ENCODE results near the gene ANKRD27.
"Not testable (repeated sequence)": the region's sequence is repeated elsewhere in the genome, so short reads cannot be mapped to it uniquely, and the experiment has no call there.

Gene ANKRD27

GRCh38 chr19:32598022-32598421, 77.0 kb downstream of the ANKRD27 start:
- DNase-seq: no peak

GRCh38 chr19:32595491-32595890, 79.5 kb downstream of the ANKRD27 start:
- no peak for DNase-seq

DNA sequence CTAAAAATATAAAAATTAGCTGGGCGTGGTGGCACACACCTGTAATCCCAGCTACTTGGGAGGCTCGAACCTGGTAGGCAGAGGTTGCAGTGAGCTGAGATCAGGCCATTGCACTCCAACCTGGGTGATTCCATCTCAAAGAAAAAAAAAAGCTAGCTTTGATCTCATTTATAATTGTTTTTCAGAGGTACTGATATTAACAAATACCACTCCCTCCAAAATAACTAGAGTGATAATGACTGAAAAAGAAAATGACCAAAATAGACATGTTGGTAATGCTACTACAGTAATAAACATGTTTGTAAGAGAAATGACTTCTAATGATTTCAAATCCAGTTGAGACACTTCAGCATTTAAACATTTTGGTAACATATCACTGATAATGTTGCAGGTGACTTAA, 81.0 kb downstream of the ANKRD27 start:
- no peak for DNase-seq

DNA sequence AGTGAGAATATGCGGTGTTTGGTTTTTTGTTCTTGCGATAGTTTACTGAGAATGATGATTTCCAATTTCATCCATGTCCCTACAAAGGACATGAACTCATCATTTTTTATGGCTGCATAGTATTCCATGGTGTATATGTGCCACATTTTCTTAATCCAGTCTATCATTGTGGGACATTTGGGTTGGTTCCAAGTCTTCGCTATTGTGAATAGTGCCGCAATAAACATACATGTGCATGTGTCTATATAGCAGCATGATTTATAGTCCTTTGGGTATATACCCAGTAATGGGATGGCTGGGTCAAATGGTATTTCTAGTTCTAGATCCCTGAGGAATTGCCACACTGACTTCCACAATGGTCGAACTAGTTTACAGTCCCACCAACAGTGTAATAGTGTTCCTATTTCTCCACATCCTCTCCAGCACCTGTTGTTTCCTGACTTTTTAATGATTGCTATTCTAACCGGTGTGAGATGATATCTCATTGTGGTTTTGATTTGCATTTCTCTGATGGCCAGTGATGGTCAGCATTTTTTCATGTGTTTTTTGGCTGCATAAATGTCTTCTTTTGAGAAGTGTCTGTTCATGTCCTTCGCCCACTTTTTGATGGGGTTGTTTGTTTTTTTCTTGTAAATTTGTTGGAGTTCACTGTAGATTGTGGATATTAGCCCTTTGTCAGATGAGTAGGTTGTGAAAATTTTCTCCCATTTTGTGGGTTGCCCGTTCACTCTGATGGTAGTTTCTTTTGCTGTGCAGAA, 87.1 kb downstream of the ANKRD27 start:
- DNase-seq: not testable (repeated sequence)

GRCh38 chr19:32581705-32582179, 93.2 kb downstream of the ANKRD27 start:
- no peak for DNase-seq

GRCh38 chr19:32580901-32581704, 93.9 kb downstream of the ANKRD27 start, which contains the start of gene PDCD5:
PDCD5 (plus strand) TSS chr19:32581190; CDS start chr19:32581262, 72 bp downstream.
- DNase-seq: peak; percentile 81

DNA sequence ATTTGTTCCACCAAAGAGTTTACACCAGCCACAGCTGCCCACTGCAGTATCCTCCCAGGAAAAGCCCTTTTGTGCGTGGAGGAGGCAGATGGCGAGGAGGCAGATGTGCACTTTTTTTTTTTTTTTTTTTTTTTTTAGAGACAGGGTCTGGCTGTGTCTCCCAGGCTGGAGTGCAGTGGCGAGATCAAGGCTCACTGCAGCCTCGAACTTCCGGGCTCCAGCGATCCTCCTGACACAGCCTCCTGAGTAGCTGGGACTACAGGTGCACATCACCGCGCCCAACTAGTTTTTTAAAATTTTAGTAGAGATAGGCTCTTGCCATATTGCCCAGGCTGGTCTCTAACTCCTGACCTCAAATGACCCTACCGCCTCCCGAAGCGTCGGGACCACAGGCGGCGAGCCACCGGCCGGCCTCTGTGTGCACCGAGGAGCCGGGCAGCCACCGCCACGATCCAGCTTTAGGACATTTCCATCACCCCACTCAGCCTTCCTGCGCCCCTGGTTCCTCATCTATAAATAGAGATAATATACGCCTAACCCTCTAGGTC, 94.6 kb downstream of the ANKRD27 start:
- no peak for DNase-seq

GRCh38 chr19:32576790-32577189, 98.2 kb downstream of the ANKRD27 start:
- DNase-seq: no peak

DNA sequence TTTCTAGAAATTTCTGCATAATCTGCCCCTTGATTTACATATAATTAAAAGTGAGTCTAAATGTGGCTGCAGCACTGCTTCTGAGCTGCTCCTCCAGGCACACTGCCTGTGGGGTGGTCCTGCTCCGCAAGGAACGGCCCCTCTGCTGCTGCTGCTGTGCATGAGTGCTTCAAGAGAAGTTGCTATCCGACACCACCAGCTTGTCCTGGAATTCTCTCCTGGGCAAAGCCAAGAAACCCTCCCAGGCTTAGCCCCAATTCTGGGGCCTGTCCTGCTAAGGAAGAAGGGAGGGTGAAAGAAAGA, 101.5 kb downstream of the ANKRD27 start:
- no peak for DNase-seq

DNA sequence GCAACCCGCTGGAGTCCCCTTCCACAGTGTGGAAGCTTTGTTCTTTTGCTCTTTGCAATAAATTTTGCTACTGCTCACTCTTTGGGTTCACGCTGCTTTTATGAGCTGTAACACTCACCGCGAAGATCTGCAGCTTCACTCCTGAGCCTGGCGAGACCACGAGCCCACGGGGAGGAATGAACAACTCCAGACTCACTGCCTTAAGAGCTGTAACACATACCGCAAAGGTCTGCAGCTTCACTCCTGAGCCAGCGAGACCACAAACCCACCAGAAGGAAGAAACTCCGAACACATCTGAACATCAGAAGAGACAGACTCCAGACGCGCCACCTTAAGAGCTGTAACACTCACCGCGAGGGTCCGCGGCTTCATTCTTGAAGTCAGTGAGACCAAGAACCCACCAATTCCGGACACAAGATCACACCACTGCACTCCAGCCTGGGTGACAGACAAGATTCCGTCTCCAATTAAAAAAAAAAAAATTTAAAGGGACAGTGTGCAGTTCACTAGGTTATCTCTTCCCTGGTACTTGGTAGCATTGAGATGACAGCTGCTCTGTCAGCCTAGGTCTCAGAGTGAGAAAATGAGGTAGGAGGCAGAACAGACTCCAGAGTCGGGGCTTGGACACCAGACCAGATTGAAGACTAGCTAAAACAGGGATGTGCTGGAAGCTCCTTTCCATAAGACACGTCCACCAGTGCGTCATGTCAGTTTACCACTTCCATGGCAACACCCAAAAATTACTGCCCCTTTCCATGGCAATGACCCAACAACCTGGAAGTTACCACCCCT, 102.1 kb downstream of the ANKRD27 start:
- not testable (repeated sequence) for DNase-seq

DNA sequence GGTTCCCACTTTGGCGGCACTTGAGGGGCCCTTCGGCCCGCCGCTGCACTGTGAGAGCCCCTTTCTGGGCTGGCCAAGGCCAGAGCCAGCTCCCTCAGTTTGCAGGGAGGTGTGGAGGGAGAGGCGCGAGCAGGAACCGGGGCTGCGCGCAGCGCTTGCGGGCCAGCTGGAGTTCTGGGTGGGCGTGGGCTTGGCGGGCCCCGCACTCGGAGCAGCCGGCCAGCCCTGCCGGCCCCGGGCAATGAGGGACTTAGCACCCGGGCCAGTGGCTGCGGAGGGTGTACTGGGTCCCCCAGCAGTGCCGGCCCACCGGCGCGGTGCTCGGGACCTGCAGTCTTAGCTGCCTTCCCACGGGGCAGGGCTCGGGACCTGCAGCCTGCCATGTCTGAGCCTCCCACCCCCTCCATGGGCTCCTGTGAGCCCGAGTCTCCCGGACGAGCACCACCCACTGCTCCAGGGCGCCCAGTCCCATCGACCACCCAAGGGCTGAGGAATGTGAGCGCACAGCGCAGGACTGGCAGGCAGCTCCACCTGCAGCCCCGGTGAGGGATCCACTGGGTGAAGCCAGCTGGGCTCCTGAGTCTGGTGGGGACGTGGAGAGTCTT, 103.4 kb downstream of the ANKRD27 start:
- not testable (repeated sequence) for DNase-seq

- DNase-seq: peak; percentile 10
These were observed 104.7 kb downstream of the ANKRD27 start for GRCh38 chr19:32570081-32570785.

GRCh38 chr19:32567486-32567885, 107.5 kb downstream of the ANKRD27 start:
- no peak for DNase-seq

- DNase-seq: no peak
These were observed 108.6 kb downstream of the ANKRD27 start for GRCh38 chr19:32566246-32566830.

DNA sequence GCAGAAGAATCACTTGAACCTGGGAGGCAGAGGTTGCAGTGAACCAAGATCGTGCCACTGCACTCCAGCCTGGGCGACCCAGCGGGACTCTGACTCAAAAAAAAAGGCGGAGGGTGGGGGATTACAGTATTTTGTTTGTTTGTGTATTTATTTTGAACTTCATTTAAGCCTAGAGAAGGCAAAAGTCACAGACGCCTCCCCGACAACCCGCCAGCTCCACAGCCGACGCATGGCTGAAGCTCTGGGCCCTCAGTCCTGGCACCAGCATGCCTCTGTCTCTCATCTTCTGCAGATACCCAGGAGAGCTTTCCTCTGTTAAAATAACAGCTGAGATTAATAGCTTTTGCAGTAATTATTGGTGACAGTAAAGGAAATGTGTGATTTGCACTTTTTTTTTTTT, 111.2 kb downstream of the ANKRD27 start:
- DNase-seq: no peak

DNA sequence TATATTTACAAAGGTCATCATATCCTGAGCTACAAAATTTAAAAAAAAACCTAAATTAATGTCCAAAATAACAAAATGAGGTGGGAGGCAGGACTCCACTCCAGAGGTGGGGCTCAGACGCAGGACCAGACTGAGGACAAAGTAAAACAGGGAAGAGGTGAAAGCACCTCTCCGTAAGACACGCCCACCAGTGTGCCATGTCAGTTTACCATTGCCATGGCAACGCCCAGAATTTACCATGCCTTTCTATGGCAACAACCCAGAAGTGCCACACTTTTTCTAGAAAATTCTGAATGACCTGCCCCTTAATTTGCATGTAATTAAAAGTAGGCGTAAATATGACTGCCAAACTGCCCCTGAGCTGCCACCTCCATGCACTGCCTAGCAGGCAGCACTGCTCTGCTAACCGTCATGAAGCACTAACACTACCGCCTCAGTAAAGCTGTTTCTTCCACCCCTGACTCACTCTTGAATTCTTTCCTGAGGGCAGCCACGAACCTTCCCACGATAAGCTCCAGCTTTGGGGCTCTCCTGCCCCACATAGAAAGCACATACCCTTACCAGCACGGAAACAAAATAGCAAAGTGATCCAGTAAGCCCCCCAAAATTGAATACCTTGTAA, 116.3 kb downstream of the ANKRD27 start:
- no peak for DNase-seq

- DNase-seq: no peak
These were observed 119.2 kb downstream of the ANKRD27 start for GRCh38 chr19:32555786-32556185.

DNA sequence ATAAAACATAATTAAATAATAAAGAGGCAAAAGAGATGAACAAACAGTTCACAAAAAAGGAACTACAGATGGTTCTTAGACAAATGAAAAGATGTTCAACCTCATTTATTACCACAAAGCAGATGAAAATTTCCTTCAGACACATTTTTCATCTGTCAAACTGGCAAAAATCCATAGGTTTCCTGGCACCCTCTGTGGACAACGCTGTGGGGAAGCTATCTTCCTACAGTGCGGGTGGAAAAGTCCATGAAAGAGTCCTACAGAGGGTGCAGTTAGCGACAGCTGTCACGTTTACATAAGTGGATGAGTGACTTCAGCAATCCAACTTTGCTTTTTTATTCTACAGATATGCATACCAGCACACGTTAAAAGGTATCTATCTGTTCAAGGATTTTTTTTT, 124.3 kb downstream of the ANKRD27 start:
- no peak for DNase-seq

Measured in DMS153 (cell line).